AG20443 (cell line): ENCODE results near the gene CHST11.

ENCODE experiments used
- DNase-seq: peaks from one replicate; pipeline ENCODE4 v3.0.0; 2012; ENCODE audit warnings: low spot score, mixed read lengths

Gene CHST11

GRCh38 chr12:104433061-104433460 is 23.7 kb upstream of the CHST11 start:
- DNase-seq: no peak

GRCh38 chr12:104434129-104434528 is 22.6 kb upstream of the CHST11 start:
- no peak for DNase-seq

- no peak for DNase-seq
These were observed 21.6 kb upstream of the CHST11 start for GRCh38 chr12:104435175-104435574.

- no peak for DNase-seq
These were observed 21.0 kb upstream of the CHST11 start for GRCh38 chr12:104435765-104436164.

- no peak for DNase-seq
These were observed 20.0 kb upstream of the CHST11 start for GRCh38 chr12:104436790-104437189.

- no peak for DNase-seq
These were observed 18.6 kb upstream of the CHST11 start for GRCh38 chr12:104438134-104438533.

- no peak for DNase-seq
These were observed 17.6 kb upstream of the CHST11 start for GRCh38 chr12:104439137-104439536.

- DNase-seq: no peak
These were observed 13.7 kb upstream of the CHST11 start for GRCh38 chr12:104443008-104443407.

- DNase-seq: no peak
These were observed 9.9 kb upstream of the CHST11 start for GRCh38 chr12:104446646-104447421.

GRCh38 chr12:104448031-104448430 is 8.7 kb upstream of the CHST11 start:
- no peak for DNase-seq

- no peak for DNase-seq
These were observed 8.3 kb upstream of the CHST11 start for GRCh38 chr12:104448451-104448850.

- no peak for DNase-seq
These were observed 6.0 kb upstream of the CHST11 start for GRCh38 chr12:104450700-104451099.

GRCh38 chr12:104452087-104452486 is 4.7 kb upstream of the CHST11 start:
- DNase-seq: no peak

GRCh38 chr12:104453133-104453532 is 3.6 kb upstream of the CHST11 start:
- DNase-seq: no peak

GRCh38 chr12:104454997-104455396 is 1.8 kb upstream of the CHST11 start:
- DNase-seq: peak; percentile 73

GRCh38 chr12:104455578-104456416 is 951 bp upstream of the CHST11 start:
- DNase-seq: no peak

- DNase-seq: peak; percentile 67
These were observed 400 bp downstream of the CHST11 start for GRCh38 chr12:104456950-104457745.

GRCh38 chr12:104457746-104458693 is 1.3 kb downstream of the CHST11 start:
- DNase-seq: peak; percentile 53

GRCh38 chr12:104458694-104459367 is 2.1 kb downstream of the CHST11 start:
- DNase-seq: peak; percentile 40

- DNase-seq: no peak
These were observed 2.7 kb downstream of the CHST11 start for GRCh38 chr12:104459368-104459909.
